OCI-M2 (cell line): ENCODE measurements around the gene STK35.

Experiments used
- DNase-seq: peaks from one replicate; lab custom pipeline; 2025; ENCODE audit not compliant: unreplicated experiment; lab: John Stamatoyannopoulos, UW

STK35 gene

GRCh38 chr20:2101057-2101864, at the start of gene STK35:
STK35 (plus strand) TSS chr20:2101827; CDS start chr20:2101882, 55 bp downstream.
- DNase-seq: no peak

GRCh38 chr20:2051946-2052345, 49.7 kb upstream of the STK35 start:
- no peak for DNase-seq

- DNase-seq: no peak
Measured at GRCh38 chr20:2052741-2053140, 48.9 kb upstream of the STK35 start.

GRCh38 chr20:2053615-2054014, 48.0 kb upstream of the STK35 start:
- DNase-seq: no peak

GRCh38 chr20:2054911-2055310, 46.7 kb upstream of the STK35 start:
- no peak for DNase-seq

- no peak for DNase-seq
Measured at GRCh38 chr20:2059411-2059810, 42.2 kb upstream of the STK35 start.

- DNase-seq: no peak
Measured at GRCh38 chr20:2065099-2065498, 36.5 kb upstream of the STK35 start.

- DNase-seq: no peak
Measured at GRCh38 chr20:2066461-2067122, 35.0 kb upstream of the STK35 start.

- DNase-seq: no peak
Measured at GRCh38 chr20:2080532-2081224, 20.9 kb upstream of the STK35 start.

GRCh38 chr20:2084703-2085102, 16.9 kb upstream of the STK35 start:
- DNase-seq: no peak

- no peak for DNase-seq
Measured at GRCh38 chr20:2086177-2086979, 15.2 kb upstream of the STK35 start.

- no peak for DNase-seq
Measured at GRCh38 chr20:2086980-2087377, 14.6 kb upstream of the STK35 start.

- DNase-seq: no peak
Measured at GRCh38 chr20:2088891-2089290, 12.7 kb upstream of the STK35 start.

- DNase-seq: no peak
Measured at GRCh38 chr20:2089447-2089846, 12.2 kb upstream of the STK35 start.

GRCh38 chr20:2093159-2093781, 8.4 kb upstream of the STK35 start:
- DNase-seq: no peak

GRCh38 chr20:2093883-2094282, 7.7 kb upstream of the STK35 start:
- no peak for DNase-seq

- DNase-seq: peak; percentile 79
Measured at GRCh38 chr20:2101865-2102584, 398 bp downstream of the STK35 start.

GRCh38 chr20:2102585-2103460, 1.2 kb downstream of the STK35 start:
- DNase-seq: no peak
